Adrenal gland (tissue), 5 donors: ENCODE results near the gene CCDC170.

Experiments
- CTCF ChIP-seq, 6 experiments: fragments of 450-650 bp in 4 of 6; fragments of 200-600 bp in 2 of 6; sonication (generic) in 1 of 6; IDR thresholded peaks; 1 replicate in 5 of 6; 2 replicates in 1 of 6; pipeline versions ENCODE4 v1.5.1 to v1.8.0; 2016 to 2021; ENCODE audit warnings: antibody characterized with exemption in 6 of 6, mild to moderate bottlenecking in 2 of 6, moderate library complexity in 1 of 6
- POLR2A ChIP-seq, 2 donors: fragments of 450-650 bp; IDR thresholded peaks; one replicate each; pipeline ENCODE4 v1.6.1; 2017; ENCODE audit warnings: antibody characterized with exemption in 2 of 2, mild to moderate bottlenecking in 2 of 2, moderate library complexity in 1 of 2
- donor health status: DM: no; HTN: no; CAD: no.

DNA sequence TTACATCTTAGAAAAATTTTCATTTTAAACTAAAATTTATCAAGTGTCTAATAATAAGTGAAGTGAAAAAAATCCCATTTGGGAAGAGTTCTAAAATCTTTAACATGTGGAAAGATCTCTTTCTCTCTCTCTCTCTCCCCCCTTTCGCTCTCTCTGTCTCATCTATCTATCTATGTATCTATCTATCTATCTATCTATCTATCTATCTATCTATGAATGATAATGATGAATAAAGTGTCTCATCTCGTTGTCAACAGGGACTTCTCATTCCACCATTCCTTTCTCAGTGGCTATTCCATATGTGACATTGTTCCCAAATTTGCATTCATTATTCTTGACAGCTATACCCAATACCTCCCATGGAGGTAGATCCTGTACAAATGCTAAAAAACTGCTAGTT, 15.2 kb downstream of the CCDC170 start:
- TF ChIP-seq CTCF (IDR thresholded peaks at IDR 0.05) (no peak), POLR2A (IDR thresholded peaks at IDR 0.05) (no peak)
